Stimulated activated naive CD8-positive, alpha-beta T cell treated with anti-CD3 and anti-CD28 coated beads, Interleukin-15, Interleukin-2, amounts not matched to agents 100 ng/mL and 50 ng/mL, for 24 hours (primary cell): ENCODE measurements around the gene CCDC186.
"Not testable (repeated sequence)": the region's sequence is repeated elsewhere in the genome, so short reads cannot be mapped to it uniquely, and the experiment has no call there.

Experiments
- H3K27ac Mint-ChIP-seq: one replicate; pipeline ENCODE4 v1.8.0; 2021; ENCODE audit warnings: mild to moderate bottlenecking, mixed read lengths
- H3K27me3 Mint-ChIP-seq: one replicate; pipeline ENCODE4 v1.8.0; 2021; ENCODE audit warnings: mixed read lengths
- H3K36me3 Mint-ChIP-seq: one replicate; pipeline ENCODE4 v1.8.0; 2021; ENCODE audit warnings: low read depth, mixed read lengths
- H3K4me1 Mint-ChIP-seq: one replicate; pipeline ENCODE4 v1.8.0; 2021; ENCODE audit warnings: low read depth, mixed read lengths
- H3K4me3 Mint-ChIP-seq: one replicate; pipeline ENCODE4 v1.8.0; 2021; ENCODE audit warnings: mild to moderate bottlenecking, mixed read lengths
- H3K9me3 Mint-ChIP-seq: one replicate; pipeline ENCODE4 v1.8.0; 2021; ENCODE audit warnings: mixed read lengths

Gene CCDC186

GRCh38 chr10:114163062-114163461, 10.9 kb downstream of the CCDC186 start:
- H3K27me3 Mint-ChIP-seq: no peaks in the 10 kb centered on the region
- H3K36me3 Mint-ChIP-seq: peaks cover 43% of the 10 kb centered on the region
- no peaks in the 10 kb centered on the region for H3K9me3 Mint-ChIP-seq
- H3K27ac Mint-ChIP-seq: peak overlapping the region; percentile 9
- H3K4me1 Mint-ChIP-seq: peaks cover 41% of the 10 kb centered on the region
- no peak overlapping the region for H3K4me3 Mint-ChIP-seq

- H3K4me1 Mint-ChIP-seq: peaks cover 18% of the 10 kb centered on the region
- H3K27ac Mint-ChIP-seq: no peak overlapping the region
- H3K4me3 Mint-ChIP-seq: no peak overlapping the region
- no peaks in the 10 kb centered on the region for H3K9me3 Mint-ChIP-seq
- H3K27me3 Mint-ChIP-seq: no peaks in the 10 kb centered on the region
- peaks cover 37% of the 10 kb centered on the region for H3K36me3 Mint-ChIP-seq
These were observed 16.1 kb downstream of the CCDC186 start for GRCh38 chr10:114157912-114158311.

- Mint-ChIP-seq H3K27me3 (no peaks in the 10 kb centered on the region), H3K27ac (no peak overlapping the region), H3K4me1 (peaks cover 9% of the 10 kb centered on the region), H3K36me3 (peaks cover 57% of the 10 kb centered on the region), H3K4me3 (no peak overlapping the region), H3K9me3 (no peaks in the 10 kb centered on the region)
These were observed 22.1 kb downstream of the CCDC186 start for GRCh38 chr10:114151892-114152291.

DNA sequence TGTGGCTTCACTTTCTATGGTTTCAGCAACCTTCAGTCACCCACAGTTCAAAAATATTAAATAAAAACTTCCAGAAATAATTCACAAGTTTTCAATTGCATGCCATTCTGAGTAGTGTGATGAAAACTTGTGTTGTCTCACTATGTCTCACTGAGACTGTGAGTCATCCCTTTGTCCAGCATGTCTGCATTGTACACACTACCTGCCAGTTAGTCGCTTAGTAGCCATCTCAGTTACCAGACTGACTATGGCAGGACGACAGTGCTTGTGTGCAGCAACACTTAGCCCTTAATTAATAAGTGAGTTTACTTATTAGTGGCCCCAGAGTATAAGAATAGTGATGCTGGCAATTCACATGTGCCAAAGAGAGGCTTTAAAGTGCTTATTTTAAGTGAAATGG, 22.5 kb downstream of the CCDC186 start:
- Mint-ChIP-seq H3K4me1 (peaks cover 9% of the 10 kb centered on the region), H3K36me3 (peaks cover 53% of the 10 kb centered on the region), H3K4me3 (no peak overlapping the region), H3K9me3 (no peaks in the 10 kb centered on the region), H3K27me3 (no peaks in the 10 kb centered on the region), H3K27ac (no peak overlapping the region)

DNA sequence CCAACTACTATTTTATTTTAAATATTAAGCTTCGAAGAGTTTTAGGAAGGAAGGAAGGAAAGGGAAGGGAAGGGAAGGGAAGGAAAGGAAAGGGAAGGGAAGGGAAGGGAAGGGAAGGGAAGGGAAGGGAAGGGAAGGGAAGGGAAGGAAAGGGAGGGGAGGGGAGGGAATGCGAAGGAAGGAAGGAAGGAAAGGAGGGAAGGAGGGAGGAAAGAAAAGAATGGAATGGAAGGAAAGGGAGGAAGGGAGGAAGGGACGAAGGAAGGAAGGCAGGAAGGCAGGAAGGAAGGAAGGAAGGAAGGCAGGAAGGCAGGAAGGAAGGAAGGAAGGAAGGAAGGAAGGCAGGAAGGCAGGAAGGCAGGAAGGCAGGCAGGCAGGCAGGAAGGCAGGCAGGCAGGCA, 24.5 kb downstream of the CCDC186 start:
- not testable (repeated sequence) for H3K4me3 Mint-ChIP-seq, H3K27ac Mint-ChIP-seq, H3K27me3 Mint-ChIP-seq, H3K9me3 Mint-ChIP-seq, H3K4me1 Mint-ChIP-seq
- H3K36me3 Mint-ChIP-seq: peaks cover 60% of the 10 kb centered on the region

DNA sequence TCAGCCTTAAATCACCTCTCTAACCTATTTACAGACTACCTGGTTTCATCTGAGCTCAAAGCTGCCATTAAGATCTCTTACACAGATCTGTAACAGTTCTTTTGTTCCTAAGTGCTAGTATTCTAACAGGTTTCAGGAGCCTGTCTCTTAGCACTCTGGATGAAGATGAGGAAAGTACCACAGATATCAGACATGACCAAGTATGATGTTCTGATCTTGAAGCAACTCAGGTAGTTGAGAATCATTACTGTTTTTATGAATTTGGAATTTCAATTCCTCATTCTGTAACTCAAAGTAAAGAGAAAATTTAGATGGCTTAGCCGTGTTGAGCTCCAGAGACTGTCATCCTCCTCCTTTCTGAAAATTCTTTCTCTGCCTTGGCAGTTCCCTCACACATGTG, 30.8 kb downstream of the CCDC186 start:
- no peaks in the 10 kb centered on the region for H3K27me3 Mint-ChIP-seq
- no peaks in the 10 kb centered on the region for H3K4me1 Mint-ChIP-seq
- H3K9me3 Mint-ChIP-seq: no peaks in the 10 kb centered on the region
- H3K4me3 Mint-ChIP-seq: no peak overlapping the region
- H3K27ac Mint-ChIP-seq: no peak overlapping the region
- peaks cover 56% of the 10 kb centered on the region for H3K36me3 Mint-ChIP-seq

GRCh38 chr10:114142018-114142417, 32.0 kb downstream of the CCDC186 start:
- no peak overlapping the region for H3K27ac Mint-ChIP-seq
- no peaks in the 10 kb centered on the region for H3K27me3 Mint-ChIP-seq
- peaks cover 47% of the 10 kb centered on the region for H3K36me3 Mint-ChIP-seq
- no peak overlapping the region for H3K4me3 Mint-ChIP-seq
- no peaks in the 10 kb centered on the region for H3K4me1 Mint-ChIP-seq
- no peaks in the 10 kb centered on the region for H3K9me3 Mint-ChIP-seq

DNA sequence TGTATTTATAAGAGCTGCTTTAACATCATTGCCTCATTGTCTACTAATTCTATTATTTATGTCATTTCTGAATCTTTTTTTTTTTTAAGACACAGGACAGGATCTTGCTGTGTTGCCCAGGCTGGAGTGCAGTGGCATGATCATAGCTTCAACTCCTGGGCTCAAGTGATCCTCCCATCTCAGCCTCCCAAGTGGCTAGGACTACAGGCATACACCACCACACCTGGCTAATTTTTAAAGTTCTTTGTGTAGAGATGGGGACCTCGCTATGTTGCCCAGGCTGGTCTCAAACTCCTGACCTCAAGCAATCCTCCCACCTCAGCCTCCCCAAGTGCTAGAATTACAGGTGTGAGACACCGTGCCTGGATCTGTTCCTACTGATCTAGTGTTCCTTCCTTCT, 33.2 kb downstream of the CCDC186 start:
- H3K27me3 Mint-ChIP-seq, H3K27ac Mint-ChIP-seq, H3K4me1 Mint-ChIP-seq, H3K4me3 Mint-ChIP-seq, H3K9me3 Mint-ChIP-seq: not testable (repeated sequence)
- H3K36me3 Mint-ChIP-seq: peaks cover 54% of the 10 kb centered on the region

- no peaks in the 10 kb centered on the region for H3K4me1 Mint-ChIP-seq
- H3K27ac Mint-ChIP-seq: no peak overlapping the region
- no peak overlapping the region for H3K4me3 Mint-ChIP-seq
- no peaks in the 10 kb centered on the region for H3K9me3 Mint-ChIP-seq
- H3K27me3 Mint-ChIP-seq: no peaks in the 10 kb centered on the region
- peaks cover 49% of the 10 kb centered on the region for H3K36me3 Mint-ChIP-seq
These were observed 34.0 kb downstream of the CCDC186 start for GRCh38 chr10:114140036-114140435.

- H3K36me3 Mint-ChIP-seq: peaks cover 54% of the 10 kb centered on the region
These were observed 35.4 kb downstream of the CCDC186 start for GRCh38 chr10:114138581-114138980.

GRCh38 chr10:114135476-114135875, 38.5 kb downstream of the CCDC186 start:
- Mint-ChIP-seq H3K4me3 (no peak overlapping the region), H3K4me1 (no peaks in the 10 kb centered on the region), H3K36me3 (peaks cover 57% of the 10 kb centered on the region), H3K27me3 (no peaks in the 10 kb centered on the region), H3K9me3 (no peaks in the 10 kb centered on the region), H3K27ac (no peak overlapping the region)

More at GRCh38 chr10:114138581-114138980, 35.4 kb downstream of the CCDC186 start:
- H3K9me3 Mint-ChIP-seq: no peaks in the 10 kb centered on the region
- H3K4me1 Mint-ChIP-seq: no peaks in the 10 kb centered on the region
- no peak overlapping the region for H3K27ac Mint-ChIP-seq
- no peaks in the 10 kb centered on the region for H3K27me3 Mint-ChIP-seq
- H3K4me3 Mint-ChIP-seq: no peak overlapping the region

DNA sequence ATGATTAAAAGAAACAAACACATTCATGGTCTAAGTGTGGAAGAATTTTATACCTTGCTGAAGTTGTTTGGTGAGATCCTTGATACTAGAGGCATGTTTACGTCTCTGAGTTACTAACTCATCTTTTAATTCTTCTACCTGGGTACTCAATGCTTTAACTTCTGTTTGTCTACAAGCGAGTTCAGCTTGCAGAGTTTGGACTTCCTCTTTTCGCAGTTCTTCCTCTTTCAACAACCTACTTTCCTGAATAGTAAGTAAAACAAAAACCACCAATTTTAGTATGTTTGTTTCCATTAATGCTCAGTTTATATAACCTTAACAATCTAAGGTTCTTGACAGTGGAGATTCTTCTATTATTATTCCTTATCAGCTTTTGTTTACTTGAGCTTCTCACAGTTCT, 42.9 kb downstream of the CCDC186 start:
- Mint-ChIP-seq H3K36me3 (peaks cover 60% of the 10 kb centered on the region), H3K9me3 (no peaks in the 10 kb centered on the region), H3K4me1 (no peaks in the 10 kb centered on the region), H3K27me3 (no peaks in the 10 kb centered on the region), H3K4me3 (no peak overlapping the region), H3K27ac (no peak overlapping the region)

- H3K9me3 Mint-ChIP-seq: no peaks in the 10 kb centered on the region
- no peaks in the 10 kb centered on the region for H3K4me1 Mint-ChIP-seq
- no peak overlapping the region for H3K4me3 Mint-ChIP-seq
- H3K36me3 Mint-ChIP-seq: peaks cover 18% of the 10 kb centered on the region
- H3K27me3 Mint-ChIP-seq: no peaks in the 10 kb centered on the region
- H3K27ac Mint-ChIP-seq: no peak overlapping the region
These were observed 53.0 kb downstream of the CCDC186 start for GRCh38 chr10:114121031-114121430.

DNA sequence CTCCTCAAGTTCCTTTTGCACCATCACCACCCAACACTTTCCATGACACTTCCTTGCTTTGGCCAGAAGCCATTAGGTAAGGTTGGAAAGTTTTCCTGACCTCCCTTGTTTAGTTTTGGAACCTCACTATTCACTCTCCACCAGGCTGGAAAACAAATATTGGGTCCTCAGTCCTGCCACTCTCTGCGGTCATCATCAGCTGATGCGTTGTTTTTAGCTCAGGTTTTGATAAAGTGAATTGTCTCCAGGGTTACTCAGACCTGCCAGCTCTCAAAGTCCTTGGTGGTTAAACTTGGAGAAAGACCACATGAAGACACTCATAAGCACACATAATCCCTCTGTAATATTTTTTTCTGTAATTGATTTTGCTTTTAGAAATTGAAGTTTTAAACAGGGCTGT, 55.5 kb downstream of the CCDC186 start:
- H3K27me3 Mint-ChIP-seq: no peaks in the 10 kb centered on the region
- no peaks in the 10 kb centered on the region for H3K9me3 Mint-ChIP-seq
- no peak overlapping the region for H3K4me3 Mint-ChIP-seq
- peaks cover 7% of the 10 kb centered on the region for H3K36me3 Mint-ChIP-seq
- no peak overlapping the region for H3K27ac Mint-ChIP-seq
- no peaks in the 10 kb centered on the region for H3K4me1 Mint-ChIP-seq

DNA sequence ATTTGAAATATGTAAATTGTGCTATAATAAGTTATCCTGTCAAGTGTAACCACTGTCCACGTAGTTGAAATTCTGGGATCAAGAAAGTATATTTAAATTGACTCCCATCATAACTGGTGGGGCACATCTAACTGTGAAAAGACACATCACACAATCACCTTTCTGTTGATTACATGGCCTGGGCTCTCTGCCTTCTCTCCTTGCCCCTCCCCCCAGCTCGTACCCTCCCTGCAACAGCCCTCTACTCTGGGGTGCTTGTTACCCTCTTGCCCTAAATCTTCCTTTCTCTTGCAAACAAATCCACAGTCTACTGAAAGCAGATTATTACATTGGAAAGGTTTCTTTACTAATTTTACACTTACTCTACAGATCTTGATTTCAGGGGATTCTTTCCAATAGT, 56.3 kb downstream of the CCDC186 start:
- Mint-ChIP-seq H3K9me3 (no peaks in the 10 kb centered on the region), H3K4me1 (no peaks in the 10 kb centered on the region), H3K27me3 (no peaks in the 10 kb centered on the region), H3K27ac (no peak overlapping the region), H3K36me3 (peaks cover 7% of the 10 kb centered on the region), H3K4me3 (no peak overlapping the region)

- Mint-ChIP-seq H3K27me3 (peaks cover 3% of the 10 kb centered on the region), H3K27ac (no peak overlapping the region), H3K36me3 (peaks cover 3% of the 10 kb centered on the region), H3K4me1 (no peaks in the 10 kb centered on the region), H3K4me3 (no peak overlapping the region), H3K9me3 (no peaks in the 10 kb centered on the region)
These were observed 58.1 kb downstream of the CCDC186 start for GRCh38 chr10:114115661-114116445.
